Muscle layer of colon (tissue), 2 donors: Measurements from ENCODE around the gene AKR1C1.
"Not testable (repeated sequence)": the region's sequence is repeated elsewhere in the genome, so short reads cannot be mapped to it uniquely, and the experiment has no call there.

Experiments
- H3K27ac ChIP-seq: one replicate; pipeline ENCODE4 v1.7.0; 2013; ENCODE audit warnings: low read depth, mild to moderate bottlenecking, low read length, moderate library complexity
- H3K27me3 ChIP-seq, 2 donors: one replicate each; pipeline ENCODE4 v1.7.0; 2013; ENCODE audit warnings: low read length in 2 of 2, mild to moderate bottlenecking in 2 of 2; ENCODE audit not compliant: insufficient read depth in 2 of 2, control insufficient read depth in 1 of 2
- H3K36me3 ChIP-seq: one replicate; pipeline ENCODE4 v1.7.0; 2013; ENCODE audit warnings: mild to moderate bottlenecking, low read length; ENCODE audit not compliant: insufficient read depth
- H3K4me1 ChIP-seq: one replicate; pipeline ENCODE4 v1.7.0; 2013; ENCODE audit warnings: mild to moderate bottlenecking, low read length; ENCODE audit not compliant: insufficient read depth
- H3K4me3 ChIP-seq, 2 donors: one replicate each; pipeline ENCODE4 v1.7.0; 2013; ENCODE audit warnings: low read length in 2 of 2, low read depth in 1 of 2, mild to moderate bottlenecking in 1 of 2, moderate library complexity in 1 of 2
- H3K9ac ChIP-seq: one replicate; pipeline ENCODE4 v1.7.0; 2013; ENCODE audit warnings: low read length
- H3K9me3 ChIP-seq: one replicate; pipeline ENCODE4 v1.7.0; 2013; ENCODE audit warnings: mild to moderate bottlenecking, low read length
- donor health status: abdominal sarcoma.
- donor health status: Adenocarcinoma of cecum.

Gene AKR1C1

DNA sequence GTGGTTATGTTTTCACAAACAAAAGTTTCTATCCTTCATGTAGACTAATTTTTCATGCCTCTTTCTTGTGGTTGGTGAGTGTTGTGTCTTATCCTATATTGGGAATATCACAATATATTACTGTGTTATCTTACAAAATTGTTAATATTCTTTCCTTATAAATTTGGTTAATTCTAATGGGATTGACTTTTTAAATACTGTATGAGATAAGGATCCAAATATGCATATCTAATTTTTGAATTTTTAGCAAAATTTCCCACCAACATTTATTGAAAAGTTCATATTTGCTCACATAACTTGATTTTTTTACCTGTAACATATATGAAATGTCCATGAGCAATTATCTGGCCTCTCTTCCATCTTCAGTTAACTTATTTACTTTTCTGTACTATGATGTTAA lies 11.2 kb downstream of the AKR1C1 start:
- H3K9me3 ChIP-seq, H3K27ac ChIP-seq, H3K9ac ChIP-seq, H3K4me3 ChIP-seq, H3K27me3 ChIP-seq, H3K4me1 ChIP-seq, H3K36me3 ChIP-seq: not testable (repeated sequence)

DNA sequence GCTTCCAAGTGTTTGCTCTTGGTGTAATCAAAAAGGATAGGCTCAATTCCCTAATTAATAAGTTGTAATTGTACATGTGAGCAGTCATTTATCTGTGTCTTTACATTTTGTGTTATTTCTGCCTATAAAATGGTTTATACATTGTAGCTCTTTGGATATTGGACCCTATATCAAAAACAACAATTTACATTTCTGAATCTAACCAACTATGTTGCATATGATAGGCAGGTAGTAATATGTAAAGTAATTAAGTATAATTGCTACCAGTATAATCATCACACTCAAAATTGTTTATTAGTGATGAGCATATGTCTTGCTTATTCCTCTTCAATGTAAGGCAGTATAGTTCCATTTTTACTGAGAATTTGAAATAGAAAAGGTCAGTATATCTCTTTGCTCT lies 13.8 kb downstream of the AKR1C1 start:
- no peak overlapping the region for H3K27ac ChIP-seq
- H3K9me3 ChIP-seq: no peaks in the 10 kb centered on the region
- no peak overlapping the region for H3K9ac ChIP-seq

DNA sequence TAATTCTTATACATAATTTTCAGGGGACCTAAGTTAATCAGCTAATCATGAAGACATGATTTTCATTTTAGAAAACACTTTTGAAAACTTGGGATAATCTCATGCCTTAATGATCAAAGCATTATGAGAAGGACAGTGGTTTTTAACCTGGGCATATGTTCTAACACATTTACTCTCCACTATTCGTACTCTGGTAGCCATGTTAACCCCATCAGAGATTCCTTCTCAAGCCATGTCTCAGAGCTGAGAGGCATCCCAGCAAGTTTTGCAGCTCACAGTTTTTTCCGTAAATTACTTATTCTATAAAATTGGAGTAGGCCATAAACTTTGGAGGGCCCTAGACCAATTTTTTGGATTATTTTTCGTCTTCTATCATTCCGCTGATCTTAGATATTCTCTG lies 15.7 kb downstream of the AKR1C1 start:
- H3K9ac ChIP-seq: no peak overlapping the region
- H3K36me3 ChIP-seq: no peaks in the 10 kb centered on the region
- H3K27ac ChIP-seq: no peak overlapping the region
- no peaks in the 10 kb centered on the region for H3K27me3 ChIP-seq
- no peak overlapping the region for H3K4me3 ChIP-seq
- H3K9me3 ChIP-seq: no peaks in the 10 kb centered on the region
- H3K4me1 ChIP-seq: peaks cover 10% of the 10 kb centered on the region

More for the DNA sequence above, 13.8 kb downstream of the AKR1C1 start:
- Histone ChIP-seq H3K27me3 (no peaks in the 10 kb centered on the region), H3K4me3 (no peak overlapping the region), H3K36me3 (no peaks in the 10 kb centered on the region), H3K4me1 (peaks cover 7% of the 10 kb centered on the region)

DNA sequence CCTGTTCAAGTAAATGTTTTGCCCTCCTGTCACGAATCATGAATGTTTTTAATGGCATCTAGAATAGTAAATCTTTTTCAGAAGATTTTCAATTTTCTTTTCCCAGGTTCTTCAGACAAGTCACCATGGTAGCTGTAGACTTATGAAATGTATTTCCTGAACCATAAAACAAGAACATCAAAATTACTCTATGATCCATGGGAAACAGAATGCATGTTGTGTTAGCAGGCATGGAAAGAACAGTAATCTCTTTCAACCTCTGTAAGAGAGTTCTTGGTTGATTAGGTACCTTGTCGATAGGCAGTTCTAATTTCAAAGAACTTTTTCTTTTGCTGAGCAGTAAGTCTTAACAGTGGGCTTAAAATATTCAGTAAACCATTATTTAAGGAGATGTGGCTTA lies 17.6 kb downstream of the AKR1C1 start:
- H3K4me3 ChIP-seq: no peak overlapping the region
- peaks cover 19% of the 10 kb centered on the region for H3K4me1 ChIP-seq
- H3K9me3 ChIP-seq: no peaks in the 10 kb centered on the region
- no peak overlapping the region for H3K9ac ChIP-seq
- H3K36me3 ChIP-seq: no peaks in the 10 kb centered on the region
- no peak overlapping the region for H3K27ac ChIP-seq
- H3K27me3 ChIP-seq: no peaks in the 10 kb centered on the region

DNA sequence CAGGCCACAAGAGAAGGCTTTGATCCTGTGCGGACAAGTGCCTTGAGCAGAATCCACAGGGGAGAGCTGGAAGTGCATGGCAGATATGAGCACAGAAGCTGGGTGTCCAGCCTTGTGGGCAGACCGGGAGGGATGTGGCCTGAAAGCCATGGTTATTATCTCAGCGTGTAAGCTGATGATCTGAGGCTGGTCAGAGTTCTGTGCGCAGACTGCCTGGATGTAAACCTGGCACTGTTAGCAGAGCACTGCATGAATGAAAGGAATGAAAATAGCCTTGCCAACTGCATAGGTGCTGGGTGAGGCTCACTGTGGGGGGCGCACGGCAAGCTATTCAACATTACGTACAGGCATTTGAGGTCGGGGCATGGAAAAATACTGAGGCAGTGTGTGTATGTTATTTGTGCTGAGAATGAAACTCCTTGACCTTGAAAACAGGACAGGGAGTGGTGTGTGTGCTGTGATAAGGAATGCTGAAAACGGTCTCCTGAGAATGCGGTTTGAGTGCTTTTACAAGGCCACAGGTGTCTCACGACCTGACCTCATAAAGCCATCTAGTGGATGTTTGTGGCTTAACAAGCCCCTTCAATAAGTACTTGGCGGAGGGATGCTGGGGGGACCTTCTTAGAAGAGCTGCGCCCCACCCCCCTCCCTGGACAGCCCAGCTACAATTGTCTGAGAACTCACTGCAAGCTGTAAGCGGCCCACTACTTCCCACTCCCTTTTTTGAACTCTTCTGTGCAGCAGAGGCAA lies 18.7 kb downstream of the AKR1C1 start:
- H3K27ac ChIP-seq: no peak overlapping the region
- no peaks in the 10 kb centered on the region for H3K9me3 ChIP-seq
- H3K36me3 ChIP-seq: no peaks in the 10 kb centered on the region
- H3K9ac ChIP-seq: no peak overlapping the region
- H3K27me3 ChIP-seq: no peaks in the 10 kb centered on the region
- peaks cover 19% of the 10 kb centered on the region for H3K4me1 ChIP-seq
- no peak overlapping the region for H3K4me3 ChIP-seq

DNA sequence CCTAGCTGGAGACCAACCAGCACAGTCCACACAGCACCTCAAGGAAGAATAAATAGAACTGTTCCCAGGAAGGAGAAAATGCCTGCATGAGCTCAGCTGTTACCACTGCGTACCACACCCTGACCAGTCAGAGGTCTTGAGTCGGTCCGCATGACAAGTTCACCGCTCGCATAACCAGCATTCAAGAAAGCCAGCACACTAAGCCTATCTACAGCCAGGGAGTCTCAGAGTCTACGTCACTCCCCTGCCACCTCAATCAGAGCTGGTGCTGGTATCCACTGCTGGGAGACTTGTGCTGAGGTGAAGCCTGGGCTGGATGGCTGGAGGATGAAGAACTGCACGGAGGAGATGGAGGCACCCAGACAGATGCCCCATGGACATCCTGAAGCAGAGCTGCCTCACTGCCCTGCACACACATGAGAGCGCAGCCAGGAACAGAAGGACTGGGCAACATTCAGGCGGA lies 19.6 kb downstream of the AKR1C1 start:
- H3K27me3 ChIP-seq: no peaks in the 10 kb centered on the region
- no peak overlapping the region for H3K4me3 ChIP-seq
- no peak overlapping the region for H3K9ac ChIP-seq
- no peaks in the 10 kb centered on the region for H3K36me3 ChIP-seq
- H3K4me1 ChIP-seq: peaks cover 19% of the 10 kb centered on the region
- no peak overlapping the region for H3K27ac ChIP-seq
- H3K9me3 ChIP-seq: no peaks in the 10 kb centered on the region

DNA sequence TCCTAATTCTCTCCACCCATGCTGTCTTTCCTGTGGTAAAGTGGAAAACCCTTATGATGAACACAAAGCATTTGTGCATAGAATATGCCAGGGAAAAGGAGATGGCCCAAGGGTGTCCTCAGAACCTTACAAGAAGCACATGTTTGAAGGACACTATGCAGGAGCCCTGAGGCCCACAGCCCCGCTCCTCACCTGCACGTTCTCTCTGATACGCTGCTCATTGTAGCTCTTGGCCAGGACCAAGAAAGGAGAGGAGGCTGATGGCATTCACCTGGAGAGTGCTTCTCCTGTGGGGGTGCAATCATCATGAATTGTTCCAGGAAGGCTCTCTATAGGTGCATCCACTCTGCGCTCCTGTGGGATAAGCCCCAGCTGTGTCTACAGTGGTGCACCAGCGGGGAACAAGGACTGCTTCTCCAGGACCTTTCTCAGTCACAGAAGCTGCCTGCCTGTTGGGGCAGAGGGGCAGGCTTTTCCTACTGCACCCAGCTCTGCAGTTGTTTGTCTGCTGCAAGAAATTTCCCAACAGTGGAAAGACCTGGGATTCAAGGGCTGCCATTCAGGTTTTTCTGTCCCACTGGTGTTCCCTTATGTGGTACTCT lies 20.5 kb downstream of the AKR1C1 start:
- Histone ChIP-seq H3K4me1 (peaks cover 19% of the 10 kb centered on the region), H3K36me3 (no peaks in the 10 kb centered on the region), H3K27me3 (no peaks in the 10 kb centered on the region), H3K4me3 (no peak overlapping the region), H3K27ac (no peak overlapping the region), H3K9ac (no peak overlapping the region), H3K9me3 (no peaks in the 10 kb centered on the region)

DNA sequence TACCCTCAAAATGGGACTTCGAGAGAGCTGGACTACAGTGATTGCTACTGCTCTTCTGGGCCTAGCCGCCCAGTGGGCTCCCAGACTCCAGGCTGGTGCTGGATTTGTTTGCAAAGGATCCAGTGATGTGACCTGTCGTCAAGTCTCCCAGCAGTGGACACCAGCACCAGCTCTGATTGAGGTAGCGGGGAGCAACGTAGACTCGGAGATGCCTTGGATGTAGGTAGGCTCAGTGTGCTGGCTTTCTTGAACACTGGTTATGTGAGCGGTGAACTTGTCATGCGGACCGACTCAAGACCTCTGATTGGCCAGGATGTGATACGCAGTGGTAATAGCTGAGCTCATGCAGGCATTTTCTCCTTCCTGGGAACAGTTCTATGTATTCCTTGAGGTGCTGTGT lies 21.0 kb downstream of the AKR1C1 start:
- Histone ChIP-seq H3K4me1 (peaks cover 19% of the 10 kb centered on the region), H3K27me3 (no peaks in the 10 kb centered on the region), H3K9me3 (no peaks in the 10 kb centered on the region), H3K27ac (no peak overlapping the region), H3K4me3 (no peak overlapping the region), H3K36me3 (no peaks in the 10 kb centered on the region), H3K9ac (no peak overlapping the region)

DNA sequence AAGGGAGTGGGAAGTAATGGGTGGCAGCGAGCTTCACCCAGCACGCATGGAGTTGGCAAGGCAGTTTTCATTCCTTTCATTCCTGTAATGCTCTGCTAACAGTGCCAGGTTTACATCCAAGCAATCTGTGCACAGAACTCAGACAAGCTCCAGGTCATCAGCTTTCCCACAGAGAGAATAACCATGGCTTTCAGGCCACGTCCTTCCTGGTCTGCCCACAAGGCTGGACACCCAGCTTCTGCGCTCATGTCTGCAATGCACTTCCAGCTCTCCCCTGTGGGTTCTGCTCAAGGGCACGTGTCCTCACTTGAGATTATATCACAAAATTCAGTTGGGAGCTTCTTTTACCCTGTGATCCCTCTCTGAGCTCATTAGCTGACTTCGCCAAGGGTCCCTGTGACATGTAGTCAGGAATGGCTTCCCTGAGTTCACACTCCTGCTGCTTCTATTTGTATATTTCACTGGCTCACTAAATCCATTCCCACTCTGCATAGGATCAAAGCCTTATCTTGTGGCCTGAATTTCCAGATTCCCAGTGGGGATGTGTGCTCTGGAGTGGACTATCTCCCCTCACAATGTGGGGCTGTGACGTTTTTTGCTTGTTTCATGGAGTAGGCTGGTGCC lies 21.9 kb downstream of the AKR1C1 start:
- Histone ChIP-seq H3K4me3 (no peak overlapping the region), H3K9me3 (no peaks in the 10 kb centered on the region), H3K9ac (no peak overlapping the region), H3K36me3 (no peaks in the 10 kb centered on the region), H3K27me3 (no peaks in the 10 kb centered on the region), H3K4me1 (peaks cover 19% of the 10 kb centered on the region), H3K27ac (no peak overlapping the region)

DNA sequence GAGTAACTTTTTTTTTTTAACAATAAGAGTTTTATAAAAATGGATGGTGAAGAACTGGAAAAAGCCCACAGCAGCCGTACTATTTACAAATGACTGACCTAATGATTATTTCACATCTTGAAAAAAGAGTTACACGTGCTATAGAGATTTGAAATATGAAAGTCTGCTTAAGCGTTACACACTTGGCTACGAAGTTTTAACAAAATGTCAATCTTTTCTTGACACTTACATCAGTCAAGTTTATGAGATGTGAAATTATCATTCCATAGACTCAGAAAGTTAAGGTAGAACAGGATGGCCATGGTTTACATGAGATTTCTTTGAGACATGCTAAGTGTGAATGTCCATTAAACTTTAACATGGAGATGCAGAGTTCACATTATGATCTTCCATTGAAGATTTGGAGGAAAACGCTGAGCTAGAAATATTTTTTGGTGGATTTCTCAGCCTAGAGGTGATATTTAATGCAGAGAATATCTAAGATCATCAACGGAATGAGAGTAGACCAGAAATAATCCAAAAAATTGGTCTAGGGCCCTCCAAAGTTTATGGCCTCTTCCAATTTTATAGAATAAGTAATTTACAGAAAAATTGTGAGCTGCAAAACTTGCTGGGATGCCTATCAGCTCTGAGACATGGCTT lies 24.9 kb downstream of the AKR1C1 start:
- not testable (repeated sequence) for H3K4me3 ChIP-seq, H3K36me3 ChIP-seq, H3K9me3 ChIP-seq, H3K27me3 ChIP-seq, H3K9ac ChIP-seq, H3K4me1 ChIP-seq, H3K27ac ChIP-seq

DNA sequence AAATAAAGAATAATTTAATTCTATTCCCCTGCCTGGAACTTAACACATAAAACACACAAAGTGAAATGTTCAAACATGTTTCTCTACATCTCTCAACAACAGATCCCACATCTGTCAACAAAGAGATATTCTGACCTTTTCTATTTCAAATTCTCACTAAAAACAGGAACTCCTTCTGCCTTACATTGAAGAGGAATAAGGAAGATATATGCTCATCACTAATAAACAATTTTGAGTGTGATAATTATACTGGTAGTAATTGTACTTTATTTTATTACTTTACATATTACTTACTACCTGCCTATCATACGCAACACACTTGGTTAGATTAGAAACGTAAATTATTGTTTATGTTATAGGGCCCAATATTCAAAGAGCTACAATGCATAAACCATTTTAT lies 27.0 kb downstream of the AKR1C1 start:
- Histone ChIP-seq H3K27ac (no peak overlapping the region), H3K4me1 (peaks cover 2% of the 10 kb centered on the region), H3K27me3 (no peaks in the 10 kb centered on the region), H3K9ac (no peak overlapping the region), H3K9me3 (no peaks in the 10 kb centered on the region), H3K36me3 (no peaks in the 10 kb centered on the region), H3K4me3 (no peak overlapping the region)
